Stimulated activated CD4-positive, alpha-beta T cell treated with anti-CD3 and anti-CD28 coated beads, TNF-alpha, amount 100 ng/mL, for 24 hours (primary cell): ENCODE measurements around the gene FAM163A.
"Not testable (repeated sequence)": the region's sequence is repeated elsewhere in the genome, so short reads cannot be mapped to it uniquely, and the experiment has no call there.

ENCODE experiments used
- DNase-seq, 3 experiments: peaks; one replicate each; pipeline ENCODE4 v3.0.0-alpha.2; 2020; ENCODE audit warnings: low read depth in 3 of 3

The FAM163A gene

DNA sequence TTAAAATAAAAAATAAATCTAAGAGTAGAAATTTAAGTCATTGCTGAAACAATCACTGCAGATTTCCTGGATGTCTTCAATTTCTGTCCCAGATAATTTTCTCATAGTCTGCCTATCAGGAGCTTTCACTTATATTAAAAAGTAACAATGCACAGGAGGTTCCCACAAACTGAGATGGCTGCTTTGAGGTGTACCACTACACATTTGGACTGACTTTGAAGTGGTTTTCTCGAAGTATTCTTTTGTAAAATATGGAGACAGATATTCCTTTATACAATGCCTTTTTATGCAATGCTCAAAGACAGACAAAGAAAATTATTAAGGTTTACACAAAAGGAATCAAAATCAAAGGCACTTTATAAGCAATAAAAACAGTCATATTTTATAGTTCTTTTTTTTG is 110.0 kb downstream of the FAM163A start:
- DNase-seq, result no peak

DNA sequence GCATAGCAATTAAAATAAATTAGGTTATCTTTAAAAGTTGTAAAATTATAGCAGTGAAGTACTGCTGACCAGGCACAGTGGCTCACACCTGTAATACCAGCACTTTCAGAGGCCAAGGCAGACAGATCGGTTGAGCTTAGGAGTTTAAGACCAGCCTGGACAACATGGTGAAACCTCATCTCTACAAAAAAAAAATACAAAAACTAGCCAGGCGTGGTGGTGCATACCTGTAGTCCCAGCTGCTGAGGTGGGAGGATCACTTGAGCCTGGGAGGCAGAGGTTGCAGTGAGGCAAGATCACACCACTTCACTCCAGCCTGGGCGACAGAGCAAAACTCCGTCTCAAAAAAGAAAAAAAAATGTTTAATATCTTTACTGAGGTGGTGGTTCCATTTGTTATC is 112.7 kb downstream of the FAM163A start:
- not testable (repeated sequence) for DNase-seq

DNA sequence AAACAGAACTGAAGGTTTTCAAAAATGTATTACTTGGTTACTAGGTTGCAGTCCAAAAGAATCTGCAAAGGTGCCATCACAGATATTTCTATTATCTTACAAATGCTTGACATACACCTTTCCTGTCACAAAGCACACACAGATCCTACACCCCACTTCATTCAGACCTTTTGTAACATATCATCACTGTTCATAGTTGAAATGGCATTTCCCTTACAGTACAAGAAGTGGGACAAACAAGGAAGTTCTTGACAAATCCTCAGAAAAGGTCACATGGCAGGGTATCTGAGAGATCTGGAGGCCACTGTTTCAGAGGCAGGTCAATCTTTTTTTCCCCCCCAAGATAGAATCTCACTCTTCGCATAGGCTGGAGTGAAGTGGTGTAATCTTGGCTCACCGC is 113.2 kb downstream of the FAM163A start:
- no peak for DNase-seq

DNA sequence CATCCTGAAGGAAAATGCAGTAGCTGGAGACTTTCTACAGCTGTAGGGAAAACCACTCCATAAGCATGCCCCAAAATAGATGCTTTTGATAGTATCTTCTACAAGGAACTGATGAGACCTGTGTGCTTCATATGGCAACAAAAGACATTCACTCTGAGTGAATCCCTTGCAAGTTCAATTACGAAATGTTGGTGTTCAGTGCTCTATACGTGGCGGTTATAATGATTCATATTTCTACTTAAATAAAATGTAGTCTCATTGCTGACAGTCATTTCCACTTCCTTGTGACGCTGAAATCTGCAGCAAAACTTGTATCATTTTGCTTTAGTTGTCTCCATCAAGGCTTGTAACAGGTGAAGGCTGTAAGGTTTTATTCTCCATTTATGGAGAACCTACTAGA is 113.9 kb downstream of the FAM163A start:
- DNase-seq, result no peak

DNA sequence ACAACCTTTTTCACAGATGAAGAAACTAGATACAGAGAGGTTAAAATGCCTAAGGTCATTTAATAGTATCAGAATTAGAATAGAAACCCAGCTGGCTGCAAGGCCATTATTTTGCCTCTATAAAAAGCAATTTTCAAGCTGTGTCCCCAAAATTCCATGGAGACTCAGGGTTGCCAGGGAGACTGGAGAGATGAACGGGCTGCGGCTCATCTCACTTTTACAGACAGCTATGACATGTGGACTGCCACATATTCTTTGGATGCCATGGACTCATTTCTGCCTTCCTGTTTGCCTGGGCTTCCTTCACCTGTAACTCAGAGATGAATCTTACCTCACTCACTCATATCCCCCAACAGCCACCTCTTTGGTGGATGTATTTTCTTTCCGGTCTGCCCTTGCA is 117.6 kb downstream of the FAM163A start:
- no peak for DNase-seq

DNA sequence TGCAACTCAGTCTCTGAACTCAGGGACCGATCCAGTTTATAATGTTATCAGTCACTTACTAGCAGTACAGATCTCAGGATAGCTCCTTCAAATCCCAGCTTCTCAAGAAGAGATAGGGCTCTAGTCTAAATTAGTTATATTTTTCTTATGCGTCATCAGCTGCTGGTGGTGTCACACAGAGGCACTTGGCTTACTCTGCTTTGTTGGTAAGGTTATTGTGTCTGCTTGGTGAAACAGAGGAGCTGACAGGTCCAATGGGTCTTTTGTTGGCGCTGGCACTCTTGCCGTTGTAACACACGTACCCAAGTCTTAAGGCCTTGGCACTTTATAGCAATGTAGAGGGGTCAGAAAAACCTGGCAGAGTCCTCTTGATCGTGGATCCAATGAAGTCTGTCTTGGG is 122.3 kb downstream of the FAM163A start:
- no peak for DNase-seq
